Gastrocnemius medialis (tissue), 4 donors: ENCODE measurements around the gene YPEL5.

Experiments used
- POLR2A ChIP-seq, 2 donors: fragments of 450-650 bp; IDR thresholded peaks; one replicate each; pipeline ENCODE4 v1.6.1; 2017; ENCODE audit warnings: antibody characterized with exemption in 2 of 2, mild to moderate bottlenecking in 2 of 2, moderate library complexity in 2 of 2
- TF ChIP-seq, protein P1 (sequence below), 5 experiments: fragments of 450-650 bp in 3 of 5; fragments of 200-600 bp in 2 of 5; sonication (generic) in 2 of 5; IDR thresholded peaks in 4 of 5; conservative IDR thresholded peaks in 1 of 5; 1 replicate in 4 of 5; 2 replicates in 1 of 5; pipeline ENCODE4 v1.5.1; 2016 to 2019; ENCODE audit warnings: antibody characterized with exemption in 5 of 5, mild to moderate bottlenecking in 3 of 5, moderate library complexity in 3 of 5

DNA sequence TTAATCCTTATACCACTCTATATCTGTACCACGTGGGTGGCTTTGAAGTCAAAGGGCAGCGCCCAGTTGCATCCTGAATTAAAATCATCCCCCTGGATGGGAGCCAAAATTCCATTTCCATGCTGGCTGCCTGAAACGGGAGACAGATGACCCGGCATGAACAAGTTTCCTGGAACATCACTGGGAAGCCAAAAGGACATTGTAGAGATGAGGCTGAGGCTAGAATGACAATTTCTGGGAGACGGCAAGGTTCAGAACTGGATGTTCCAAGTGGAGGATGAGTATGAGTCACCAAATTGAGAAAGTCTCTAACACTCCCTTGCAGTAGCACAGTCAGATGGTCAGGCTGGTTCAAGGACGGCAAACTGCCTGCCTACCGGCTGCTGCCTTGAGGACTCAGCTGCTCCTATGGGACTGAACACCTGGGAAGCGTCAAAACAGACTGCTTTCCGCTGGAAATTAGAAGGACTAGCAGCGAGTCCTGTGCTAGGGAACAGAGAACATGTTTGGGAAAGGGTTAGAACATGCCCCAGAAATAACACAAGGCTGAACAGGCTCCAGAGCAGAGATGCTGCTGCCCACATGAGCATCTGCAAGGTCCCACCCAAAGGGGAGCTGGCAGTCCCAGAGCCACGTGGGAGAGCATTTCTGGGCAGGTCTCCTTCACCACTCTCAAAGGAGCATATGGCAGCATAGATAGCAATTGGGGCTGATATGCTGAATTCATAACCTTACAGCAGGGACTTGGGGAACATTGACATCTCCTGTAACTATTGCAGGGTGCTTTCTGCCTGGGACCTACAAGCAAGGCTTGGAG, 32.0 kb downstream of the YPEL5 start:
- TF ChIP-seq, protein P1, sequence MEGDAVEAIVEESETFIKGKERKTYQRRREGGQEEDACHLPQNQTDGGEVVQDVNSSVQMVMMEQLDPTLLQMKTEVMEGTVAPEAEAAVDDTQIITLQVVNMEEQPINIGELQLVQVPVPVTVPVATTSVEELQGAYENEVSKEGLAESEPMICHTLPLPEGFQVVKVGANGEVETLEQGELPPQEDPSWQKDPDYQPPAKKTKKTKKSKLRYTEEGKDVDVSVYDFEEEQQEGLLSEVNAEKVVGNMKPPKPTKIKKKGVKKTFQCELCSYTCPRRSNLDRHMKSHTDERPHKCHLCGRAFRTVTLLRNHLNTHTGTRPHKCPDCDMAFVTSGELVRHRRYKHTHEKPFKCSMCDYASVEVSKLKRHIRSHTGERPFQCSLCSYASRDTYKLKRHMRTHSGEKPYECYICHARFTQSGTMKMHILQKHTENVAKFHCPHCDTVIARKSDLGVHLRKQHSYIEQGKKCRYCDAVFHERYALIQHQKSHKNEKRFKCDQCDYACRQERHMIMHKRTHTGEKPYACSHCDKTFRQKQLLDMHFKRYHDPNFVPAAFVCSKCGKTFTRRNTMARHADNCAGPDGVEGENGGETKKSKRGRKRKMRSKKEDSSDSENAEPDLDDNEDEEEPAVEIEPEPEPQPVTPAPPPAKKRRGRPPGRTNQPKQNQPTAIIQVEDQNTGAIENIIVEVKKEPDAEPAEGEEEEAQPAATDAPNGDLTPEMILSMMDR (IDR thresholded peaks at IDR 0.05 in 4 of 5, conservative IDR thresholded peaks at IDR 0.05 in 1 of 5): no peak
- peak; percentile 22 to 38 for TF ChIP-seq POLR2A (IDR thresholded peaks at IDR 0.05)
